Measurements from ENCODE around the gene GJD4. TPM values are rescaled to one million over a fixed set of nuclear protein-coding genes. Genes with fewer than 3 reads are reported as not detected.

GJD4 gene
- polyA plus RNA-seq, 3 donors from 2014 or later, result not detected

Other genes starting within 250 kb of the GJD4 start
- not detected for gene FZD8, start 37.0 kb downstream of the GJD4 start, polyA plus RNA-seq

Data from immature natural killer cell (primary cell).